DND-41 (cell line): ENCODE results near the gene SRRT.
"Not testable (repeated sequence)": the region's sequence is repeated elsewhere in the genome, so short reads cannot be mapped to it uniquely, and the experiment has no call there.

Experiments
- ATAC-seq: fragments of 200-7000 bp; cut with Tn5 transposase; 3 replicates; pipeline ENCODE4 v1.9.1; 2021; ENCODE audit warnings: low read depth; ENCODE audit not compliant: insufficient read depth
- DNase-seq: peaks from one replicate; pipeline ENCODE4 v3.0.0-alpha.2; 2020
- H2AFZ ChIP-seq: 2 replicates; pipeline ENCODE4 v1.6.0; 2012; ENCODE audit warnings: low read depth, low read length
- H3K27ac ChIP-seq: 2 replicates; pipeline ENCODE4 v1.5.1; 2012; ENCODE audit warnings: low read length, inconsistent platforms
- H3K27me3 ChIP-seq: fragments of 200-600 bp; sonication (generic); 2 replicates; pipeline ENCODE4 v1.6.0; 2012; ENCODE audit warnings: low read length, mild to moderate bottlenecking, inconsistent platforms; ENCODE audit not compliant: insufficient read depth, poor library complexity
- H3K36me3 ChIP-seq: 2 replicates; pipeline ENCODE4 v1.5.1; 2012; ENCODE audit warnings: low read length, inconsistent platforms; ENCODE audit not compliant: insufficient read depth
- H3K4me1 ChIP-seq: 2 replicates; pipeline ENCODE4 v1.5.1; 2012; ENCODE audit warnings: mild to moderate bottlenecking, low read length; ENCODE audit not compliant: insufficient read depth
- H3K4me2 ChIP-seq: 2 replicates; pipeline ENCODE4 v1.6.0; 2012; ENCODE audit warnings: mild to moderate bottlenecking, moderate library complexity, low read length, inconsistent platforms; ENCODE audit not compliant: insufficient read depth
- H3K4me3 ChIP-seq, 2 experiments: fragments of 200-600 bp in 1 of 2; shearing (Covaris generic) in 1 of 2; 2 replicates each; pipeline ENCODE4 v1.5.1; 2012 to 2016; ENCODE audit warnings: inconsistent platforms in 2 of 2, low read length in 2 of 2, mild to moderate bottlenecking in 2 of 2, low read depth in 1 of 2, moderate library complexity in 1 of 2
- H3K79me2 ChIP-seq: 2 replicates; pipeline ENCODE4 v1.6.0; 2012; ENCODE audit warnings: low read length, inconsistent platforms; ENCODE audit not compliant: insufficient read depth
- H3K9ac ChIP-seq: 2 replicates; pipeline ENCODE4 v1.6.0; 2012; ENCODE audit warnings: low read depth, mild to moderate bottlenecking, inconsistent platforms, low read length, moderate library complexity
- H3K9me3 ChIP-seq: 2 replicates; pipeline ENCODE4 v1.5.1; 2012; ENCODE audit warnings: low read length, moderate library complexity, mild to moderate bottlenecking, inconsistent platforms; ENCODE audit not compliant: insufficient read depth, severe bottlenecking
- H4K20me1 ChIP-seq: 2 replicates; pipeline ENCODE4 v1.6.0; 2012; ENCODE audit warnings: low read length; ENCODE audit not compliant: insufficient read depth
- CTCF ChIP-seq: IDR thresholded peaks from 2 replicates; pipeline ENCODE4 v1.5.1; 2012; ENCODE audit warnings: borderline replicate concordance, low read length, moderate library complexity, mild to moderate bottlenecking; ENCODE audit not compliant: poor library complexity, severe bottlenecking; ENCODE audit errors: extremely low read depth
- EZH2 ChIP-seq: IDR thresholded peaks from 3 replicates; pipeline ENCODE4 v1.6.1; 2012; ENCODE audit warnings: borderline replicate concordance, low read depth, mild to moderate bottlenecking, moderate library complexity, low read length, inconsistent platforms; ENCODE audit not compliant: severe bottlenecking

Gene SRRT

GRCh38 chr7:100914208-100914878 lies 39.4 kb downstream of the SRRT start:
- ATAC-seq (no peak), DNase-seq (no peak)
- Histone ChIP-seq H2AFZ (no peak overlapping the region), H3K4me2 (no peak overlapping the region), H3K27me3 (no peaks in the 10 kb centered on the region), H3K9me3 (no peaks in the 10 kb centered on the region), H3K4me3 (no peak overlapping the region), H3K4me1 (no peaks in the 10 kb centered on the region), H3K27ac (no peak overlapping the region), H3K9ac (no peak overlapping the region), H3K79me2 (no peaks in the 10 kb centered on the region), H4K20me1 (no peaks in the 10 kb centered on the region), H3K36me3 (no peaks in the 10 kb centered on the region)
- TF ChIP-seq CTCF (no peak), EZH2 (no peak)

- Histone ChIP-seq H3K27me3 (no peaks in the 10 kb centered on the region), H3K9ac (no peak overlapping the region), H3K4me1 (no peaks in the 10 kb centered on the region), H3K36me3 (no peaks in the 10 kb centered on the region), H2AFZ (no peak overlapping the region), H3K4me3 (no peak overlapping the region), H4K20me1 (no peaks in the 10 kb centered on the region), H3K79me2 (no peaks in the 10 kb centered on the region), H3K4me2 (no peak overlapping the region), H3K27ac (no peak overlapping the region), H3K9me3 (no peaks in the 10 kb centered on the region)
- TF ChIP-seq CTCF (no peak), EZH2 (no peak)
- ATAC-seq (no peak), DNase-seq (no peak)
Observed at GRCh38 chr7:100914879-100915447, 40.1 kb downstream of the SRRT start.

GRCh38 chr7:100919335-100919734 lies 44.4 kb downstream of the SRRT start:
- H2AFZ ChIP-seq, H3K27me3 ChIP-seq, H3K9me3 ChIP-seq, H3K36me3 ChIP-seq, DNase-seq, H3K79me2 ChIP-seq, H3K4me2 ChIP-seq, H4K20me1 ChIP-seq, ATAC-seq, H3K27ac ChIP-seq, H3K9ac ChIP-seq, H3K4me3 ChIP-seq, H3K4me1 ChIP-seq: not testable (repeated sequence)

GRCh38 chr7:100919779-100920437 lies 45.0 kb downstream of the SRRT start:
- H3K9ac ChIP-seq, H3K79me2 ChIP-seq, H3K4me2 ChIP-seq, DNase-seq, H3K4me1 ChIP-seq, H2AFZ ChIP-seq, ATAC-seq, H3K27ac ChIP-seq, H3K4me3 ChIP-seq, H4K20me1 ChIP-seq, H3K36me3 ChIP-seq, H3K27me3 ChIP-seq, H3K9me3 ChIP-seq: not testable (repeated sequence)
